ENCODE results near the gene CPSF4.

- TF ChIP-seq CTCF (IDR thresholded peaks at IDR 0.05) (no peak), POLR2A (IDR thresholded peaks at IDR 0.05) (no peak)
These were observed 39.1 kb upstream of the CPSF4 start for GRCh38 chr7:99399597-99399996.
